ENCODE measurements around the gene DNAJC5G.
"Not testable (repeated sequence)": the region's sequence is repeated elsewhere in the genome, so short reads cannot be mapped to it uniquely, and the experiment has no call there.

Gene DNAJC5G

DNA sequence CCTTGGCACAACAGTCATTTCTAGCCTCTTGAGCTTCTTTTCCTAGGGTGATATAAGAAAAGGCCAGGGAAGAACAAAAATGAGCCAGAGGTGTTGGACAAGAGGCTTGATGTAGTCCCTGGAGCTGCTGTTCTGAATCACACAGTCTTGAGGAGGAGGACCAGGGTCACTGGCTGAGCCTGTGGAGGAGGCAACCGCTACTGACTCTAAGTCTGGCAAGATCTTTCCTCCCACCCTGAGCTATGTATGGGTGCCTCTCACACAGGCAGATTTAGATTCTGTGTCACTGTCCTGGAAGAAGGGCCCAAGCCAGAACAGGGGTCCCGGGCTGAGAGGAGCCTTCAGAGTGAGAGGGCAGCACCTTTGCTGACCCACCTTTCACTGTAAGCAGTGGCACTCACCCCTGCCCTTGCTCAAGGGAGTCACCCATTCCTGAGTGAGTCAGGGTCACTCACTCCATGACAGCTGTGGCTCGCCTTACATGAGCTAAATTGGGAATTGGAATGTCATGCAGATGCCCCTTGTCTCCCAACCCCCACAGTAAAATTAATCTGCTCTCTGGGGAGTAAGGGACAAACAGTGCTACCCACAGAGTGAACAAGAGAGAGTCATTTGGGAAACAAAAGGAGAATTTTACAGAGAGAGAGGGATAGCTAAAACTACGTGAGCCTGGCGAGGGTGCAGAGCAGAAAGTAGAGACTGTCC lies 6.8 kb downstream of the DNAJC5G start, which contains the start of gene TRIM54:
TSS of gene TRIM54 (plus strand) at position 575 of the 705 bp plus-strand sequence. CDS start 303 bp downstream, outside the sequence.
- DNase-seq (ENCODE audit: low read depth): no peak

DNA sequence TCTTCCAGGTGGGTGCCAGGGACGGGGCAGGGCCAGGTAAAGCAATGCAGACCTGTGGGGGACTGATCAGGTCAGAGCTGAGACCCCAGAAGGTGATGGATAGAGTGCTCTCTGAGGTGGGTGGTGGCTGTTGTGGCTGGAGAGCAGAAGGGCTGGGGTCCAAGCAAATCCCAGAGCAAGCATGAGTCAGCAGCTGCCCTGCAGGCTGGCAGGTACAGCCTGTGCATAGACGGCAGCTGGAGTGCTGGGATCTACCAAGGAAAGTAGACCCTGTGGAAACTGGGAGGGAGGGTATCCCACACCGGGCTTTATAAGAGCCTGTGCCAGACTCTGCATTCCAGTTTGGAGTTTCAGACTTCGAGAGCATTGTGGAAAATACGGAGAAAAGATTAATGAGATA lies 7.7 kb downstream of the DNAJC5G start:
- DNase-seq (ENCODE audit: low read depth): no peak

- DNase-seq (ENCODE audit: low read depth): no peak
These were observed 9.8 kb downstream of the DNAJC5G start for GRCh38 chr2:27284996-27285395.

DNA sequence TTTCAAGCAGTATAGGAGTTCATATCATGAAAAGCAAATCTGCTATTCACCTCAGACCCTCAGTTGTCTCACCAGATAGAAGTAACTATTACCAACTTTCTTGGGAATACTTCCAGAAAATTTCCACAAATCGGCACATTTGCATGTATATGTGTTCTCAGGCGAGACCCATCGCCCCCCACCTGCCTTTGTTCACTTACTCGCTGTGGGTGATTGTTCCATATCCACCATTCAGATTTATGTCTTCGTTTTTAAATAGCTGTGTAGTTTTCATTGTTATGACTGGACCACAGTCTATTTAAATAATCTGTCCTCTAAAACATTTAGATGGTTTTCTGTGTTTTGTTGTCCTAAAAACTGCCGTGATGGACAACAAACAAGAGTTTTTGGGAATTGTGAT lies 10.2 kb downstream of the DNAJC5G start:
- no peak for DNase-seq (ENCODE audit: low read depth)

GRCh38 chr2:27288610-27289009 lies 13.4 kb downstream of the DNAJC5G start:
- DNase-seq (ENCODE audit: low read depth): no peak

GRCh38 chr2:27290549-27290948 lies 15.3 kb downstream of the DNAJC5G start:
- no peak for DNase-seq (ENCODE audit: low read depth)

DNA sequence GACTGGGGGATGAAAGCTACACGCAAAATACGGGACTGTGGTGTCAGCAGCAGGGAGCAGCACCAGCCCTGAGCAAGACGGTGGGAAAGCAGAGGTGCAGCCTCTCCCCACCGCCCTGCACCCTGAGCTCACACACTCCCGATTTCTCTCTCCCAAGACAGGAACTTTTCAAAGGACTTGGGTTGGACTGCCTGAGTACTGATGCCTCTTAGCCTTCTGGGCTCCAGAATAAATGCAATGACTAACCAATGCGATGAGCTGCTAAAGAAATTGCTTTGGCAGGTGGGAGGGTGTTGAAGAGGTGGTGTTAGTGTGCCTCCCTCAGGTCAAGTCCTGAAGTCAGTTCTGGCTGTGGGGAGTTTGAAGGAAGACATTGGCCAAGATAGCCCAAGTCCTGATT lies 16.6 kb downstream of the DNAJC5G start:
- no peak for DNase-seq (ENCODE audit: low read depth)

GRCh38 chr2:27294928-27295327 lies 19.7 kb downstream of the DNAJC5G start:
- no peak for DNase-seq (ENCODE audit: low read depth)

DNA sequence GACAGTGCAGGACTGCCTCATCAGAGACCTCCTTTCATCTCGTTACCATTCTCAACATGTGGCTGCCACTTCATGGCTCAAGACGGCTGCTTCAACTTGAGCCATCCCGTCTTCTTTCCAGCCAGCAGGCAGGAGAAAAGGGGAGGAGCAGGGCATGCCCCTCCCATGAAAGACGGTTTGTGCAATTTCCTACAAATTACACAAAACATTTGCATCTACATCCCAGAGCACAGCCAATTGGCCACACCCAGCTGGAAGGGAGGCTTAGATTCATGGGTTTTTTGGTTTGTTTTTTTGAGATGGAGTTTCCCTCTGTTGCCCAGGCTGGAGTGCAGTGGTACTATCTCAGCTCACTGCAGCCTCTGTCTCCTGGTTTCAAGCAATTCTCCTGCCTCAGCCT lies 21.2 kb downstream of the DNAJC5G start:
- DNase-seq (ENCODE audit: low read depth): no peak

DNA sequence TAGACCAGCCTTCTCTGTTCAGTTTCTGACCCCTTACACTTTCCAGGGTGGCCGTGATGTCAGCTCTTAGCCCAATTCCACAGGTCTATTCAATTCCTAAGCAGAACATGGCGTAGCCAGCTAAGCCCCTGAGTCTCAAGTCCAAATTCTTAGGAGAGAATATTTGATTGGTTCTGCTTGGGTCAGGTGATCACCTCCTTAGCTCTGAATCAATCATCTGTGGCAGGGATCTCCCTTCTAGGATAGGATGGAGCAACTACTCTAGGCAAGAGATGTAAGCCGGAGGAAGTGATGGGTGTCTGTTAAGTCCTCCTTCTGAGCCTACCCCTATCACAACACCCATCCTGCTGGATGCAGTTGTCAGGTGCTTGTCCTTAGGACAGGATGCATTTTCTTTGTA lies 22.0 kb downstream of the DNAJC5G start:
- no peak for DNase-seq (ENCODE audit: low read depth)

- DNase-seq (ENCODE audit: low read depth): no peak
These were observed 23.3 kb downstream of the DNAJC5G start for GRCh38 chr2:27298391-27299080.

DNA sequence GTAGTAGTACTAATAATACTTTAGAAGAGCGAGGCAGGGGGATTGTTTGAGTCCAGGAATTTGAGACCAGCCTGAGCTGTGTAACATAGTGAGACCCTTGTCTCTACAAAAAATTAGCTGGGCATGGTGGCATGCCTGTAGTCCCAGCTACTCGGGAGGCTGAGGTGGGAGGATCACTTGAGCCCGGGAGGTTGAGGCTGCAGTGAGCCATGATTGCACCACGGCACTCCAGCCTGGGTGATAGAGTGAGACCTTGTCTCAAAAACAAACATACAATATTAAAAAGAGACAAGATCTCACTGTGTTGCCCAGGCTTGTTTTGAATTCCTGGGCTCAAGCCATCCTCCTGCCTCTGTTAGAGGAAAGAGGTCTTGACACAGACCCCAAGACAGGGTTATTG lies 25.4 kb downstream of the DNAJC5G start:
- DNase-seq (ENCODE audit: low read depth): not testable (repeated sequence)

GRCh38 chr2:27303093-27304025 lies 28.1 kb downstream of the DNAJC5G start:
- DNase-seq (ENCODE audit: low read depth): peak; percentile 72

GRCh38 chr2:27304488-27305240 lies 29.4 kb downstream of the DNAJC5G start:
- DNase-seq (ENCODE audit: low read depth): no peak

- DNase-seq (ENCODE audit: low read depth): no peak
These were observed 30.3 kb downstream of the DNAJC5G start for GRCh38 chr2:27305516-27305915.

DNA sequence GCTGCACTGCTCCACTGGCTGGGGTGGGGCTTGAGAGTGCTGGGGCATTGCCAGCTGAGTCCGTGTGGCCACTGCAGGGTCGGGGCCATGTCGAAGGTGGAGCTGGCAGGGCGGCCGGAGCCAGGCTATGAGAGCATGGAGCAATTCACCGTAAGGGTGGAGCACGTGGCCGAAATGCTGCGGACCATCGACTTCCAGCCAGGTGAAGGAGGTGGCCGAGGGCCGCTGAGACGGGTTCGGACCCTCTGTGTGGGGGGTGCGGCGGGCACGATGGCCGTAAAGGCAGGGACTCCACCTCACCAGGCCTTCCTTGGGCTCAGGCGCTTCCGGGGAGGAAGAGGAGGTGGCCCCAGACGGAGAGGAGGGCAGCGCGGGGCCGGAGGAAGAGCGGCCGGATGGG lies 30.9 kb downstream of the DNAJC5G start:
- DNase-seq (ENCODE audit: low read depth): no peak

DNA sequence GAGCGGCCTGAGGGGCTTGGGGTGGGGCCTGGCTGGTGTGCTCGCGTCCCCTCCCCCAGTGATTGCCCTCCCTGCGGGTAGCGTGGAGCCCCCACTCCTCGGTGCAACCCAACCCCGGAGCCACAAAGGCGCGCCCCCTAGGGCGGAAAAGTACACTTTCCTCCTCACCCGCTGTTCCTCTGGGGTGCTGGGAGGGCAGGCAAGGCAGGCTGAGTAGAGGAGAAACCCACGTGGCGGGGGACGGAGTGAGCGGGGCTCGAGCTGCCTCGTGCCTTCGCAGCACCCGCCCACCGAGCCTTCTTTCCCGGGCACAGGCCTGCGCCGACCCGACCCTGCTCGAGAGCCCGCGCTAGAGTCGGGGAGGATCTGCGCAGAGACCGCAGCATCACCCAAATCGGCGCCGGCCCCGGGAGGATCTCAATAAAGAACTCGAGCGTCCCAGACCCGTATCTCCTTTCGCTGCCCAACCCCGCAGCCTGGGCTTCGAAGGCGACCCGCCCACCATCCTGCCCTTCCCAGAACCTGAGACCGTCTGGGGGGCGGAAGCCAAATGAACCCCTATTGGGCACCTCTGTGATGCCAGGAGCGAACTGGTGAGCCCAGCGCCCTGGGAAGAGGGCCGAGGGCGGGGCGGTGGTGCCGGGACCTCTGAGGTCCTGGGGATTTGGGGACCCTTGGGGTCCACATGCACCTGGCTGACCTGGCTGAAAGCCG lies 31.5 kb downstream of the DNAJC5G start:
- no peak for DNase-seq (ENCODE audit: low read depth)

- no peak for DNase-seq (ENCODE audit: low read depth)
These were observed 32.0 kb downstream of the DNAJC5G start for GRCh38 chr2:27307287-27307544.

GRCh38 chr2:27307545-27308358 lies 32.5 kb downstream of the DNAJC5G start:
- DNase-seq (ENCODE audit: low read depth): no peak

DNA sequence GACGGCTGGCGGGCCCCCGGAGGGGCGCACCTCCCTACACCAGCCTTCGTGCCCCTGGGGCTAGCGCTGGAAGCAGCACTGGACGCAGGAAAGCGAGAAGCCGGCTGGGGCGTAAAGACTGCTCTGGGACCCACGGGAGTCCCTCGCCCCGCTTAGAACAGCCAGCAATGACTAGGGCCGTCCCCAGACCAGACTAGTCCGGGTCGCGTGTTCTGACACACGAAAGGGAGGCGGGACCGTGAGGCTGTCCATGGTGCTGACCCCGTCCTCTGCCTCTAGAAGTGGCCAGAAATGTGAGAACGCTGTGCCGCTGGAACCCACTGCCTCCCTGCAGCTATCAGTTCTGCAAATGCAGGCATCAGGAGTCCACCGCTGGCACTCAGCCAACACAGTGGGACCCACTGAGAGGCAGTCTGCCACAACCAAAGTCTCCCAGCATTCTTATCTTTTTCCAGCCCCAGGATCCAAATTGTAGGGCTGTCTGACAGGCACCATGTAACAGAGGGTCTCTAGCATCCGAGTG lies 33.2 kb downstream of the DNAJC5G start, which contains the start of gene UCN:
TSS of gene UCN (minus strand) at position 87 of the 523 bp plus-strand sequence. CDS start 550 bp downstream, outside the sequence.
- no peak for DNase-seq (ENCODE audit: low read depth)

All from fibroblast of the conjunctiva (primary cell).